COLO668 (cell line): ENCODE results near the gene MUC22.
"Not testable (repeated sequence)": the region's sequence is repeated elsewhere in the genome, so short reads cannot be mapped to it uniquely, and the experiment has no call there.

Source experiments
- DNase-seq: peaks from one replicate; lab custom pipeline; 2025; ENCODE audit not compliant: unreplicated experiment; lab: John Stamatoyannopoulos, UW

MUC22 gene

GRCh38 chr6:31037169-31037568 is 26.9 kb downstream of the MUC22 start:
- DNase-seq, result no peak

- DNase-seq, result no peak
These were observed 27.4 kb downstream of the MUC22 start for GRCh38 chr6:31037682-31038081.

DNA sequence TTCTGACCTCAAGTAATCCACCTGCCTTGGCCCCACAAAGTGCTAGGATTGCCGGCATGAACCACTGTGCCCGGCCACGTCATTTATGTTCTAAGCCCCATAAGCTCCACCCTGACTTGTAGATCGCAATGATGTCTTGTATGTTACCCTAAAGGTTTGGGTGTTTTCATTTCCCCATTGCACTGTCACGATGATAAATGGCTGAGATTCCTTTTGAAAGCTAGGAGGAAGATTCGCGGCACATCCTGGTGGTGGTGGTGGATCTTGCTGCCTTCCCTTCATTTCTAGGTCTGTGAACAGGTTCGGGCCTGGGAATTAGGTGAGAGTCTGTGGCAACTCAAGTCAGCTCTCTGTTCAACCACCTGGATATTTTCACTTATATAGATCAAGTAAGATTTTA is 28.3 kb downstream of the MUC22 start:
- DNase-seq, result no peak

DNA sequence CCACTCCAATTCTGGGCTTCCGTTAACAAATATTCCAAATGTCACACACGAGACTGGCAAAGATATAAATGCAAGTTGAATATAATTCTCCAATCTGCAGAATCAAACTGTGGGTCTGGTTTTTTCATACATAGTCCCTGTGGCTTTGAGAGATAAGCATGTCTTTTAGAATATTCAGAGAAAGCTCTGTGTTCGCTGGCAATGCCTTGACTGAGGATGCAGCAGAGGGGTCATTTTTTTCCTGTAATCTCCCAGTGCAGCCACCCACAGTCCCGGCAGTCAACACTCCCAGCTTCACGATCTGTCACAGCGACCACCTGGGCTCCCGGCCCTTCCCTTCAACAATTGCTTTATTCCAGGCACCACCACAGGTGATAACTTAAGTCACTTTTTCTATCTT is 30.5 kb downstream of the MUC22 start:
- DNase-seq, result no peak

- no peak for DNase-seq
These were observed 31.2 kb downstream of the MUC22 start for GRCh38 chr6:31041372-31041974.

DNA sequence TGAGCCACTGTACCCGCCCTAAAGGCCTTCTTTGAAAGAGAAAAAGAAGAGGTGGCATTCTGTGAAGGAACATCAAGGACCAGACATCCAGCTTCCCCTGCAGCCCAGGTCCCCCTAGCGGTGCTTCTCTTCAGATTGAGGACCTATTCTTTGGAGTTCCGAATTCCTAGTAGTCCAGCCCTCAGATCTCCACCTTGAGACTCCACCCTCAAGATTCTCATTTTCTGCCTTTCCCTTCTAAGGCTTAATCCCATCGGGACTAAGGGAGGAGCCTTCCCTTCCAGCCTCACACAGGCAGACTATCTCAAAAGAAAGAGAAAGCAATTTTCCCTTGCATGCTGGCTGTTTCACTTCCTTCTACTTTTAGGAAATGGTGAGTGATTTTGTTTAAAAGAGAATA is 32.5 kb downstream of the MUC22 start:
- peak; percentile 1 for DNase-seq

DNA sequence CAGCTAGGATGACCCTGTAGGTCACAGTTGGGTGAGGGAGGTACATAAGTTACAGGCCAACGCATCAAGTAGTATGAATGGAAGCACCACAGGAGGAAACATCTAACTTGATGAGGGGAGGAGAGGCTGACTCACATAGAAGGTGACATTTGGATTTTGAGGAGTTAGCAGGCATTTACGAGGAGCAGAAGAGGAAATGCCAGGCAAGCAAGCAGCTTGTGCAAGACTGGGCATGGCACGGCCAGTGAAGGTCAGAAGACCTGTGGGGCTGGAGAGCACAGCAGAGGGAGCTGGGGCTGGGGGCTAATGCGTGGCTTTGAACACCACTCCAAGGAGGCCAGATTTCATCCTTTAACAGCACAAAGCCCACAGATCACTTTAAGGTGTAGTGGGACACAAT is 37.8 kb downstream of the MUC22 start:
- DNase-seq, result no peak

DNA sequence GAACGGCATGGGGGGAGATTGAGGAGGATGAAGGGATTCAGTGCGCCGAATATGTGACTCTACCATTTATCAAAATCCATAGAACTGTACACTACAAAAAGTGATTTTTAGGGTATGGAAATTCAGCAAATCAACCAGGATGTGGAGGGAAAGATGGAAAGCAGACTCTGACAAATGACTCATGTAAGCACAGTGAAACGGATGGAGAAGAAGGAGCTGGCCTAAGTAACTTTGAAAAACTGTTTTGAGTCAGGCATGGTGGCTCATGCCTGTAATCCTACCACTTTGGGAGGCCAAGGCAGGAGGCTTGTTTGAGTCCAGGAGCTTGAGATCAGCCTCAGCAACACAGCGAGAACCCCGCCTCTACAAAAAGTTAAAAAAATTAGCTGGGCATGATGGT is 39.2 kb downstream of the MUC22 start:
- DNase-seq, result no peak

GRCh38 chr6:31053187-31053586 is 42.9 kb downstream of the MUC22 start:
- not testable (repeated sequence) for DNase-seq

- no peak for DNase-seq
These were observed 43.6 kb downstream of the MUC22 start for GRCh38 chr6:31053873-31054272.

DNA sequence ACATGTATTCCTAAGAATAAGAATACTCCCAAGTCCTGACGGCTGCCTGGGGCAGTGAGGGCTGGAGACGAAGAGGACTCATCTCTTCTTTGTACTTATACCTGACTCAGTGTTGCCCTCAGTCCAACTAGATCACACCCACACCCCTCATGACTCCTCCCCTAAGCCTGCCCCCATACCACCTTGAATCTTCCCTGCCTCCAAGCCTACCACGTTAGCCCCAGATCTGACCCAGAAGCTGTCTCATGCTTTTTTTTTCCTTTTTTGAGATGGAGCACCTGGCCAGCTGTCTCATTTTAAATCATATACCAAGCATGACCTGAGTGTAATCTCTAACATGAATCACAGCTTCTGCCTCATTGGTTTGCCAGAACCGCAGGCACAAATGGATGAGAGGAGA is 45.2 kb downstream of the MUC22 start:
- no peak for DNase-seq

DNA sequence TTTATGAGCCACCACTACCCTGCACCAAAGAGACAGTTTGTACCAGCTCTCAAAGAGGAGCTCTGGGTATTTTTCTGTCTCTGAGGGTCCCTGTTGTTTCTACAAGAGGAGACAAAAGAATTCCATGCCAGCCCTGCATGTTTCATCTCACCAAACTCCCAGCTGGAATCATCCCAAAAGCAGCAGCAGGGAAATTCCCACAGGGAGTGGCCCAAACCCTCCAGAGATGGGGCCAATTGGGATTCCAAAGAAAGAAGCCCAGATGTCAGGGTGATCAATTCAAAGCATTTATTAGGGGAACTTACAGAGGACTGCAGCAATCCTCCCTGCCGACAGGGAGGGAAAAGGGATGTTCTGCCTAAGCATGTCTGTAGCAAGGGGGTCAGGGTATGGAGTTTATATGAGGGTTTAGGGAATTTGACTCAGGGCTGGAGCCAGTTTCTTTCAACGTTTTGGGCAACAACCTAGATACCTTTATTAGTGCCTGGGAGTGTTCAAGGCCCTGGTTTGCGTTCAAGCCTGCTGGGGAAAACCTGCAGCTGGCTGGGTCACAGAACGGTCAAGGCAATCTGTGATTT is 47.2 kb downstream of the MUC22 start:
- DNase-seq, result no peak

DNA sequence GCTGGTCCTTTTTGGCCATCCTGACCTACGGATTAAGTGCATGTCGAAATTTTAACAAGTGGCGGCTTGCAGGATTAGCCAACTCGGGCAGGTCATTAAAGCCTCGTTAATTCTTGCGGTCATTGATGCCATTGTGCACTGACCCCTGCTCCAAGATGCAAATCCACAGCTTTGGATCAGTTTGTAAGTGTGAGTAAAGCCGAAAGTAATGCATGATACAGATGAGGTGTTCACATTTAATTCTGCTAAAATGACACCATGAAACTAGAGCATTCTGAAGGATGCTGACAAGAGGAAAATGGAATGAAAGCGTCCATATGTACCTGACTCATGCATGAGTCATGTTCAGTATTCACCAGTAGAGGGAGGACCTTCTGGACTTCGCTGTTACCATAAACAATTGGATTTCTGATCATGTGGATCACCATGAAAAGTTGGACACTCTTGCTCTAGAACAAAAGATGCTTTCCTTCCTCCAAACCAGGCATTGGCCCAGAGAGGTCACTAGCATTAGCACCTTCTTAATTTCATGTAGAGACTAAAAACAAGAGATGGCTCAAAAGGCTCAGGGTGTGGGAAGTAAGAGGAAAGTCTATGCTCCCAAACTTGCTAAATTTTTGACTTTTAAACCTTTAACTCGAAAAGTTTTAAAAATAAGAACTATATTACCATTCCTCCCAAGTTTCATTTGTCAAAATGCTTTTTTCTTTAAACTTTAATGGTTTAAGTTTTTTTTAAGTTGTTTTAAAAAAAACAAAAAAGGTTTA is 48.0 kb downstream of the MUC22 start:
- no peak for DNase-seq

GRCh38 chr6:31060145-31060544 is 49.9 kb downstream of the MUC22 start:
- DNase-seq, result no peak

GRCh38 chr6:31063906-31064435 is 53.7 kb downstream of the MUC22 start:
- no peak for DNase-seq

GRCh38 chr6:31065556-31065955 is 55.3 kb downstream of the MUC22 start:
- no peak for DNase-seq

- not testable (repeated sequence) for DNase-seq
These were observed 56.8 kb downstream of the MUC22 start for GRCh38 chr6:31067028-31067427.

GRCh38 chr6:31067891-31068668 is 57.8 kb downstream of the MUC22 start:
- not testable (repeated sequence) for DNase-seq

DNA sequence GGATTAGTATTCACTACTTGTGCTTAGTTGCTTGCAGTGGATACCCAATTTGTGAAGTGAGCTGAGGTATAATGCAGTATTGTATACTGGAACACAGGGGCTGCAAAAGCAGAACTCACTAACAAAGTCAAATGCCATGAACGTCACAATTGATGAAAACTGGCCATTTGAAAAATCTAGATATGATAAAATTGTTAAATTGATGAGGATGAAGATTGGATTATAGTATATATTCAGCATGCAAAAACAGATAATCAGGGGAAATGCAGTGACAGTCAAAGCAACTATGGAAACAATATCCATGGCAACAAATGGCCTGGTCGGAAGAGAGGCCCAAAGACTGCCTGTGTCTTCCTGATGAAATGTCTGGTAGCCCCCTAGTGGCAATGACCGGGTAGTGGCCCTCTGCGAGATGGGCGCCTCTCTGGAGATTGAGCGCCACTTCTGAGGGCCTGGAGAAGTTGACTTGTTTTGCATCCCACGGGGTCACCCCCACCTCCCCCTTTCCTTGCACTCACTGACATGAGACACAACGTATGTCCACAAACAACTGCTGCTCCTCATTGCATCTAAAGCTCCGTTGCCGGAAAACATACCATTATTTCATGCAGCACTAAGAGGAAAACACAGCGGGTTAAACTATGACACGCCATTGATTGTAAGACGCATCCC is 58.5 kb downstream of the MUC22 start:
- DNase-seq, result peak; percentile 36

GRCh38 chr6:31070711-31071197 is 60.5 kb downstream of the MUC22 start:
- no peak for DNase-seq

DNA sequence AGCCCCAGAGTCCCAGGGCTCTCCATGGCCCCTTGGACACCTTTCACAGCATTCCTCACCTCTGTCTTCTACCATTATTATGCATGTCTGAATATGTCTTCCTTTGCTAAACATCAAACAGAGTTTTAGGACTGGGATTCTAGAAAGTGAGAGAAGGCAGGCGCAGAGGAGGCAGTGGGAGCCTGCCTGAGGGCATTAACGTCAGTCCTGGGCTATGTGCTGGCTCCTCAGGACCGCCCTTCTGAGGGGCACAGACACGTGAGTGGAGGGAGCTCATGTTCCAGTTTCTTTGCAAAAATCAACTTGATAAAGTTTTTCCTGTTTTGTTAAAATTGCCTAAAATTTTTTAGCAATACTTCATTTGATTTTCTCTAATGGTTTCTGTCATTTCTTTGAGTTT is 64.1 kb downstream of the MUC22 start:
- no peak for DNase-seq
